NOMO-1 (cell line): ENCODE data around the gene RNF126.

ENCODE experiments used
- DNase-seq, 2 experiments: peaks; one replicate each; lab custom pipeline; 2025; ENCODE audit not compliant: unreplicated experiment in 2 of 2; lab: John Stamatoyannopoulos, UW

Gene RNF126

DNA sequence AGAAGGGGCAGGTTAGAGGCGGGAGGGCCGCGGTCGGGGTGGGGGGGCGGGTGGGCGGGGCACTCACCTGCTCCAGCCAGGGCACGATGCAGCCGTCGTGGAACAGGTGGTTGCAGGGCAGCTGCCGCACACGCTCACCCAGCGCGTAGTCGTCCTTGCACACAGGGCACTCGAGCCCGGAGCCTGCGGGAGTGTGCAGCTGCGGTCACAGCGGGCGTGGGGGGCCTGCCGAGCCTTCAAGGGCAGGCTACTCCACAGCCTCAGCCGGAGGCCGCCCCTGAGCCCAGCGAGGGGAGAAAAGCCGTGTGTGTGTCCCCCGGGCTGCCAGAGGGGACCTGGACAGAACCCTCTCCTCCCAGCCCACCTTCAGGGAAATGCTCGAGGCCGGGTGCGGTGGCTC is 14.7 kb downstream of the RNF126 start:
- no peak for DNase-seq

DNA sequence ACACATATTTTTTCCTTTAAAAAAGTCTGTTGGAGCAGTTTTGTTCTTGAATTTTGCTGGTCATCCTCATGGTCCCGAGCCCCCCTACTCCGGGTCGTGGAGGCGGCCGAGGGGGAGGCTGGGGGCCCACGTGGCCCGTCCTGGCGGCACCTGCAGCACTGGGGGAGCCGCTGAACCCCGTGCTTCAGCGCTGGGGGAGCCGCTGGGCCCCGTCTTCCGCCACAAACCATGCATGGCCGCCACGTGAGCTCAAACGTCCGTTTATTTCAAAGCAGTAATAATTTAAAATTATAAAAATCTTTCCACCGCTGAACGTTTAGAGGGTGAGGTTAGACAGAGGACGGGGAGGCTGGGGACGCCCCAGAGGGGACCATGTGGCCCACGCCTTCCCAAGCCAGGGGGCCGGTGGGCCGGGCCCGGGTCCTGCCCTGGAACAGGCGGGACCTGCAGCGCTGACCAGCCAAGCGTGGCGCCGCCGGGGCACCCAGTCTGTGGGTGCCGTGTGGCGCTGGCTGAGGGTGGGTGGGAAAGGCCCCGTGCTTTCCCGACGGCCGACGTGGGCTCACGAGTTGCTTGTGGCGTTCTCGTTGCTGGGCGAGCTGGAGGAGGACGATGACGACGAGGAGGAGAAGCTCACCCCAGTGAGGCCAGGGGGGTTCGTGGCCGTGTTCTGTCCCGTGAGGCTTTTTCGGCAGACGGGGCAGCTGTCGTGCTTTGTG is 15.3 kb downstream of the RNF126 start:
- no peak for DNase-seq

DNA sequence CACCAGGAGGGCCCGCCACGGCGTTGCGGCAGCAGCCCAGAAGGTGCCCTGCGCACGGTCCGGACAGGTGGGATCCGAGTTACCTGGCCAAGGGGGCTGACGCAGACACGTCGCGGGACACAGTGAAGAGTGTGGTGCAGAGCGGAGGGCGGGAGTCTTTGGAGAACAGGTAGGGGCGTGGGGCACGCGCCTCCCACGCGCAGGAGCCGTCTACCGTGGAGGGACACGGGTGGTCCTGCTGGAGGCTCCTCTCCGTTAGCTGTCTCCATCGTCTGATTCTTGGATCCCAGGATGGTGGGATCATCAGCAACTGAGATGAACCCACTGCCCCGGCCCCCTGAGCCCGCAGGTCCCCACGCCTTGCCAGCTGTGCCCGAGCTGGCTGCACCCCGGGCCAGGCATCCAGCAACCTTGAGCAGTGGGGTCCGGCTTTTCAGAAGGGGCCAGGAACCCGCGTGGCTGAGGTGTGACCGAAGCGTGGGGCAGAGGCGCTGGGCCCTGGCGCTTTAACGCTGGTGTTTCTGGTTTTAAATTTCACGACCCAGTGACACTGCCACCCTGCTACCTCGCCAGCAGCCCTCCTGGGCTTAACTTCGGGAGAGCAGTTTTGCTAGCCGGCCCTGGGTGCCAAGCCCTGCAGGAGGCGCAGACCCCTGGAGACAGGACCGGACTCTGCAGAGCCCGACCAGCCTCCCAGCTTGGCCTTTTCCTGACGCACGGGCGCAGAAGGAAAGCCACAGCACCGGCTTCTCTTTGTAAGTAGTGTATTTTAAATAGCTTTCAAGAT is 16.0 kb downstream of the RNF126 start:
- DNase-seq = no peak

DNA sequence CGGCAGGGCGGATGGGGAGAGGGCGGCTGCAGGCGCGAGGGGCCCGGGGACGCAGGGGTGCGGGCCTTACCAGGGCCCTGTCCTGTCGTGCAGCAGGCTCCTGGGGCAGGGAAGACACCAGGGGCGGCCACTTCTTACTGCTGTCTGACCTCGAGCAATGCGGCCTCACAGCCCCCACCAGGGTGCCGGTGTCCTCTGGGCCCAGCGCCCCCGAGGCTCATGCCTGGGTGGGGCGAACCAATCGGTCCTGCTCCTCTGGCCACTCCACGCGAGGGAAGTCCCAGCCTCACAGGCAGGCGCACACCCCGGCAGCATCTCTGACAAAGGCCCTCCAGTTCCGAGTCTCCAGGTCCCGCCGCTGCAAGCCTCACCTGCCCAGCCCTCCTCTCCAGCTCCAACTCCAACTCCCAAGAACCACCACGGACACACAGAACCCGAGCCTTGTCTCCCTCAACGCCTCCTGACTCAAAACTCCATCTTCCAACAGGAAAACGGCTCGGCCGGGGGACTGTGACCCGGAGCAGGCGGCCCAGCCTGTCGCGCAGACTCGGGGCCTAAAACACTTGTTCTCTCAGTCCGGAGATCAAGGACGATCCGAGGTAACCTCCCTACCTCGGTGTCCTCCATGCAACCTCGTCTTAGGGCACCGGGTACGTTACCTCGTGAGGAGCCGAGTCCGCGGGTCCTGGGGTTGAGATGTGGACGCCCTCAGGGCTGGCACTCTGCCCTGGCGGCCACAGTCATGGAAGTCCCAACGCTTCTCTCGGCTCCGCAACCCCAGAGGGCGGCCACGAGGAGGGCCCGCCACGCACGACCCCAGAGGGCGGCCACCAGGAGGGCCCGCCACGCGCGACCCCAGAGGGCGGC is 16.9 kb downstream of the RNF126 start:
- no peak for DNase-seq

DNA sequence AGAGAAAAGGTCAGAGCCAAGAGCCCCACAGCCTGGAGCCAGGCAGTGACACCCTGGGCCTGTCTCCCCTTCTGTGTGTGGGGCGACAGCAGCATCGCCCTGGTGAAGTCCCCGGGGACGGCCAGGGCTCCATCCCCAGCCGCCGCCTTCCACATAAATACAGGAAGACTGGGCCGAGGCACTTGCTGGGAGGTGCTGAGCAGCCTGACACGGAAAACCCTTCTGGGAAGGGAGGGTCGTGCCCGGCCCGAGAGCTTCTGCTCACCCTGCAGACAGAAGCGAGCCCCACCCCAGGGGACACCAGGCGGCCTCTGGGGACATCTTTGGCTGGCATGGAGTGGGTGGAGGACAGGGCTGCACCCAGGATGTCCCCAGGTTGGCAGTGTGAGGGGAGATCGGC is 18.2 kb downstream of the RNF126 start:
- no peak for DNase-seq

DNA sequence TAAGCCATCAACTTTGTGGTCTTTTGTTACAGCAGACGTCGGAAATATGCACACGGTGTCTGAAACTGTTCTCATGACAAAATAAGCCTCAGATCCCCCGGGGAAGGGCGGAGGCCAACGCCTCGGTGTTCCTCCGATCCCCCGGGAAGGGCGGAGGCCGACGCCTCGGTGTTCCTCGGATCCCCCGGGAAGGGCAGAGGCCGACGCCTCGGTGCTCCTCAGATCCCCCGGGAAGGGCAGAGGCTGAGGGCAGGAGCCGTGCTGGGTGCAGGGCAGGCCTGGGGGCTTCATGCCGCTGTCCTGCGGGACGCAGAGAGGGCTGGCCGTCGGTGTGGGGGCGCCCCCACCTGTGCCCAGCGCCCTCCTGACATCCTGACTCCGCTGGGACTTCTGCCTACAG is 18.7 kb downstream of the RNF126 start:
- DNase-seq = no peak

DNA sequence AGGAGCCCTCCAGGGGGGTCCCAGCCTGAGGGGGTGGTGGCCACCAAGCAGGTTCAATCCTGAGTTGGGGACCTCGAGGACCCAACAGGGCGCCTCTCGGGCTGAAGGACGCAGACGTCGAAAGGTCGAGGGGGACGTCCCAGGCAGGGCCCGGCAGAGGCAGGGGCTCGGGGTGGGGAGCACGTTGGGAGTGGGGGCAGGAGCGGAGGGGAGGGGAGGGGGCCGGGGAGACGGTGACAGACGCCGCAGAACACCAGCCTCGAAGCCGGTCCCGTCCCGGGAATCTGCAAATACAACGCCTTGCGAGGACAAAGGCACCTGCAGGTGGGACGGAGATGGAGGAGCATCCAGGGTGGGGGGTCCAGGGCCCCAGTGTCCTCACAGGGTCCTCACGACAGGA is 19.3 kb downstream of the RNF126 start:
- no peak for DNase-seq

DNA sequence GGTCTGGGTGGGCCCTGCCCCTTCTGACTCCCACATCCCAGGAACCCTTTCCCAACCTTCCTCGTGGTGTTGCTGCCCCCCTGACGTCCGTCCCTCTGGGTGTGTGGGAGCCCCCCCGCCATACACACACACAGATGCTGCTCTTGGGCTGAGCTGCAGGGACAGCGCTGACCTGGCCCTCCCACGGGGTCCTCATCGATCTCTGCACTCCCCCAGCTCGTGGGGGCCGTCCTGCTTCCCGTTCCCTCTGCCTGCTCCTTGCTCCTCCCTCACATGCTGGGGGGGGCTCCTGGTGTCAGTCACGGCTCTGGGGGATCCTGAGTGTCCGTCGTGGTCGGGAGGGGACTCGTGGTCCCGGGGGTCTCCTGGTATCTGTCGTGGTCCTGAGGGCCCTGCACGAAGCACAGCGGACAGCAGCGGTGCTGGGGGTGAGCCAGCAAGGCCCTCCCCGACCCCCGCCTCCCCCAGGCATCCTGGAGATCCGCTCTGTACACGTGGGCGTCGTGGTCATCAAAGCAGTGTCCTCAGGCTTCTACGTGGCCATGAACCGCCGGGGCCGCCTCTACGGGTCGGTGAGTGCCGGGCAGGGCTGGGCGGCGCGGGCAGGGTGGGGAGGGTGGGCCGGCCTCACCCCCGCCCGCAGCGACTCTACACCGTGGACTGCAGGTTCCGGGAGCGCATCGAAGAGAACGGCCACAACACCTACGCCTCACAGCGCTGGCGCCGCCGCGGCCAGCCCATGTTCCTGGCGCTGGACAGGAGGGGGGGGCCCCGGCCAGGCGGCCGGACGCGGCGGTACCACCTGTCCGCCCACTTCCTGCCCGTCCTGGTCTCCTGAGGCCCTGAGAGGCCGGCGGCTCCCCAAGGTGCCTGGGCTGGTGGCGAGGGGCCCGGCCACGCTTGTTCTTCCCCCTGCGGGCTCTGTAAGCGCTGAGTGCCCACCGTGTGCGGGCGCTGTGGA is 20.0 kb downstream of the RNF126 start:
- no peak for DNase-seq

DNA sequence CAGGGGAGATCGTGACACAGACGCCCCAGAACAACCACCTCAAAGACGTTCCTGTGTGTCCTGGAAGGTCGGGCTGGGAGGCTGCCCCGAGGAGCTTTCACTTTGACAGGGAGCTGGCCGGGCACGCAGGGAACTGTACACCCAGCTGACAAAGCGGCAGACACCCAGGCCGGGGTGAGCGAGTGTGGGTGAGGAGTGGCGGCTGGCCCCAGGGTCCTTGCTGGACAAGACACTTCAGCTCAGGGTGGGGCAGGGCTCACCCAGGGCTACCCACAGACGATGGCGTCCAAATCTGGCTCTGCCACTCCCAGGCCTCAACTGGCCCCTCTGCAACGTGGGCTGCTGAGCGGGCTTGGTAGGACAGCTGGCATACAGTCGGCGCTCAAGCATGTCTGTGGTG is 21.3 kb downstream of the RNF126 start:
- DNase-seq = no peak

DNA sequence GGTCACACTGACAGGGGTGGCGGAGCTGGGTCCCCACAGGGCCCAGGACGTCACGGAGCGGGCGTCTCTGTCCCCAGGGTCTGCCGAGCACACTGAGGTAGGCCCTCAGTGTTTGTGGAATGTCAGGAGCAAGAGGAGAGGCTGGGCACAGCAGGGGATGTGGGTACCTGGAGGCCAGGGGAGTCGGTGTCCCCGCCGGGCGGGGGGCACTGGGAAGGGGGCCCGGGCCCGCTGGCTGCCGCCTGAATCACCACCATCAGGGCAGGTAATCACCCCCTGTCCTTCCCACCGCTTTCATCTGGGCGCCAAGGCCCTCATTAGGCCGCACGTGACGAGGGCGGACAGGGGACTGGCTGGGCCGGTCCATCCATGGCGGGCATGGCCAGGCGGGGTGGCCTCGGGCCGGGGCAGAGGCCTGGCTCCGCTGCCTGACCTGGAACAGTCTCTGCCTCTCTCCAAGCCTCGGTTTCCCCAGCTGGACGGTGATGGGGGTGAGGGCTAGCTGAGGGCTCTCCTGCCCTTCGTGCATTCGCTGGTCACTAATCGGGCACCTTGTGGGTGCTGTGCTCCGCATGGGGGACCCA is 22.3 kb downstream of the RNF126 start:
- no peak for DNase-seq

DNA sequence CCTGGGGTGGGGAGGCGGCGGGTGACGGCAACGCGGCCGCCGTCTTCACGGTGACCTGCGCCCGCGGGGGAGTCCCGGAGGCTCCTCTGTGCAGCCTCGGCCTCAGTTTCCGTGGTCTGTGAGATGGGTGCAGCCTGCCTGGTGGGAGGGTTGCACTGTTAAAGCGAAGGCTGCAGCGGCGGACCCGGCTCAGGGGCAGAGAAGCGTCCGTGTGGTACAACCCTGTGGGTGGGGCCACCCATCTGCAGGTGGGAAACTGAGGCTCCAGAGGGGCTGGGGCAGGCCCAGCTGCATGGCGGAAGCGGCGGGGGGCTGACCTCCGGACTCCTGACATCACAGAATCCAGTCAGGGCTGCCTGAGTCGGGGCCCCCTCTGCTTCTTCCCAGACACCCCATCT is 22.9 kb downstream of the RNF126 start:
- no peak for DNase-seq

DNA sequence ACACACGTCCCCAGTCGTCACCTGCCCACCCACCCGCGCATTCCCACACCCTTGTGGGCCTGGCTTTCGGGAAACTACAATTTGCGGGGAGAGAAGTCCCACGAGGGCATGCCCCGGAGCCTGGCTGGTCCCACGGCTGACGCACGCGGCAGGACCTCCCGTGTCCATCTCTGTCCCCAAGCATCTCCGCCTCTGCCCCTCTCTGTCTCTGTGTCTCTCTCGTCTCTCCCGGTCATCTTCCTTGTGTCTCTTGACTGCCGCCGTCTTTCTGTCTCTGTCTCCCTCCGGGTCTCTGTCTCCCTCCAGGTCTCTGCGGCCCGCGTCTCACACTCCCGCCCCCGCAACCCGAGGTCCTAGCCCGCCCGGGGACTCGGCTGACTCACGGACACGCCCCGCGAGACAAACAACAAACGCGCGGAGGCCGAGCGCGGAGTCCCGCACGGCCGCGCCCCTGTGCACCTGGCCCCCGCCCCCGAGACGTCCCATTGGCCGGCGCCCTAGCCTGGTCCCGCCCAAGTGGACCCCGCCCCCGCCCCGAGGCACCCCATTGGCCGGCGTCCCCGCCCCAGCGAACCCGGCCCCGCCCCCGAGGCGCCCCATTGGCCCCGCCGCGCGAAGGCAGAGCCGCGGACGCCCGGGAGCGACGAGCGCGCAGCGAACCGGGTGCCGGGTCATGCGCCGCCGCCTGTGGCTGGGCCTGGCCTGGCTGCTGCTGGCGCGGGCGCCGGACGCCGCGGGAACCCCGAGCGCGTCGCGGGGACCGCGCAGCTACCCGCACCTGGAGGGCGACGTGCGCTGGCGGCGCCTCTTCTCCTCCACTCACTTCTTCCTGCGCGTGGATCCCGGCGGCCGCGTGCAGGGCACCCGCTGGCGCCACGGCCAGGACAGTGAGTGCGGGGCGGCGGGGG is 23.5 kb downstream of the RNF126 start, which contains the start of gene FGF22:
FGF22 (plus strand) TSS at position 627 of the 908 bp plus-strand sequence; CDS start at position 674, 47 bp downstream.
- DNase-seq = peak; percentile 70 to 84

DNA sequence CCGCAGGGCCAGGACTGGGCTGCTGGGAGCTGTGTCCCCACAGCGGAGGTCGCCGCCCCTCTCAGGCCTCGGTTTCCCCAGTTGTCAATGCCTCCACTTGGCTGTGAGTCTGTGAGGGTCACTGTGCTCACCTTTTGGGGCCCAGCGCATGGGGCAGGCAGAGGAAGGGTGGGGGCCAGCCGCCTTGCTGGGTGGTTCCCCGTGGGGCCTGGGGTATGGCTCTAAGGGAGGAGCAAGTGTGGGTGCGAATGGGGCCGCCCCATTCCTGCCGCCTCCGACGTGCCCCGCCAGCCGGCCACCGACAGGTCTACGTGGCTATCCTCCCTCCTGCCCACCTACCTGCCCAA is 24.1 kb downstream of the RNF126 start:
- DNase-seq = no peak

DNA sequence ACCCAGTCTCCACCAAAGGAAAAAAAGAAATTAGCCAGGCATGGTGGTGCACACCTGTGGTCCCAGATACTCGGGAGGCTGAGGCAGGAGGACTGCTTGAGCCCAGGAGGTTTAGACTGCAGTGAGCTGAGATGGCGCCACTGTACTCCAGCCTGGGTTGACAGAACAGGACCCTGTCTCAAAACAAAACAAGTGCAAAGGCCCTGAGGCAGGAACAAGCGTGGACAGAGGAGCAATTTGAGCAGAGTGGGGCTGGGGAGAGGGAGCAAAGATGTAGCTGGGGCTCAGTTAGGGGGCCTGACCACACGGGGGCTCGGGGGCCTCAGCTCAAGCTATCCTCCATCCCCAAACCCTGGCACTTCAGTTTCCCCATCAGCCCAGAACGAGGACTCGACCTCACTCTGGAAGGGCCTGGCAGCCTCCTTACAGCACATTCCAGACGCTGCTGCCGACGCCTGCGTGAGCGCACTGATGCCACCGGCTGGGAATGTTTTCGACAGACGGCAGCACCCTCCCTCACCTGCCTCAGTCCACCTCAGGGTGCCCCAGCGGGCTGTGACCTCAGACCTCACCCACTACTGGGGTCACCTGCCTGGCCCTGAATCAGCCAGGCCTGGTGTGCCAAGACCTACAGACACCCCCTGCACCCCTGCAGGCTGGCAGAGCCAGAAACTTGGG is 27.9 kb downstream of the RNF126 start:
- DNase-seq = no peak

DNA sequence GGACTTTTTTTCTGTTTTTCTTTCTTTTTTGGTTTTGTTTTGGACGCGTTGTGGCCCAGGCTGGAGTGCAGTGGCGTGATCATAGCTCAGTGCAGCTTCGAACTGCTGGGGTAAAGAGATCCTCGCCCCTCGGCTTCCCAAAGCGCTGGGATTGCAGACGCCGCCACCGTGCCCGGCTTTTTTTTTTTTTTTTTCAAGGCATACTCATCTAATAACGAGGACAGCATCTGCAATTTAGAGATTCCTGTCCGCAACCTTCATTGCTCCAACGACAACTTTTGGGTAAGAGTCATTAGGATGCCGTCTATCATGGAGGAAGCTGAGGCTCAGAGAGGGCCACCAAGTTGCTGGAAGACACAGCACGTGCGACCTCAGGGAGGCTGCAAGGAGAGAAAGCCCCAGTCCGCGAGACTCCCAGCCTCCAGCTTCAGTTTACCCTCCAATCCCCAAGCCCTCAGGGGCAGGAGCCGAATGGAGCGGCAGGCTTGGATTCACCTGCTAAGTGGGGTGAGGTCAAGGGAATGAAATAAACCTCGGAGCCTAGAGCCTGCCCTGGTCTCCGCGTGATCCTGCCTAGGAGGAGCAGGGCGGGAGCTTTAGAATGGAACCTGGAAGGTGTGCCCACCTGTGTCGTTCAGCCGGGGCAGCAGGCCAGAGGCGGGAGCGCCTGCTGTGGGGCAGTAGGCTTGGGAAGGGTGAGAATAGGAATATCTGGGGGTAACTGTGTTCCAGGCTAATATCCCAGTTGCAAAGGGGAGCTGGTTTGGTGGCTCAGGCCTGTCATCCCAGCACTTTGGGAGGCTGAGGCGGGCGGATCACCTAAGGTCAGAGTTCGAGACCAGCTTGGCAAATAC is 29.0 kb downstream of the RNF126 start:
- DNase-seq = peak in 1 of 2 experiments; percentile 22

DNA sequence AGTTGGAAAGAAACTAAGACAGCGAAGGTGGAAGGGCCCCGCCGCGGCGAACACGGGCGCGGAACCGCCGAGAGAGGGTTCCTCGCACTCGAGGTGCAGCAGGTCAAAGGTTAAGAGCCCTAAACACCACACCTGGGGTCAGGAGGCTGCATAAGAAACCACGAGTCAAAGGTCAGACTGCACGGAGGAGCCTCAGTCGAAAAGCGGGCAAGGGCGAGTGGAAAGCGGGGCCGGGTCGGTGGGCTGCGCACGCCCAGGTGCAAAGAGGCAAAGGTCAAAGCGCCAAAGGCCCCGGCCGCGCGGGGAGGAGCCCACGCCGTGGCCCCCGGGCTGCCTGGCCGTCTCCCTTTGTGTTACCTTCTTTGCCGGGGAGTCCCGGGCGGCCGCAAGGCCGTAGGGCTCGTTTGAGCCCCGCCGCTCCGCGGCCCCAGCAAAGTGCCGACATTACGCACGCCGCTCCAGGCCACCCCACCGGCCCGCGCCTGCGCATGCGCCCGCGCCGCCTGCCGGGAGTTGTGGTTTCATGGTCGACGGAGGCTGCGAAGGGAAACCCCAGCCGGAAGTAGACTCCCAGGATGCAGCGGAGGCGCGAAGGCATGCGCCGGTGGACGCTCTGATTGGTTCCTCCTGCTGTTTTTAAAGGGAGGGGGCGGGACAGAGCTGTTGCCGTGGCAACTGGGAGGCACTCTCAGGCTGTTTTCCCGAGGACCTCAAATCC is 29.8 kb downstream of the RNF126 start, which contains the start of gene POLRMT:
POLRMT (minus strand) TSS at position 470 of the 718 bp plus-strand sequence; CDS start at position 445, 25 bp downstream.
- DNase-seq = peak; percentile 93 to 94
